Activated T-cell treated with anti-CD3 and anti-CD28 coated beads for 48 hours (primary cell): Measurements from ENCODE around the gene KLHDC4.
A peak's percentile ranks its signal among the peaks of the same experiment; 100 is the strongest.
"Not testable (repeated sequence)": the region's sequence is repeated elsewhere in the genome, so short reads cannot be mapped to it uniquely, and the experiment has no call there.

Experiments
- DNase-seq: peaks from one replicate; pipeline ENCODE4 v3.0.0-alpha.2; 2020; ENCODE audit warnings: low read depth

KLHDC4 gene

DNA sequence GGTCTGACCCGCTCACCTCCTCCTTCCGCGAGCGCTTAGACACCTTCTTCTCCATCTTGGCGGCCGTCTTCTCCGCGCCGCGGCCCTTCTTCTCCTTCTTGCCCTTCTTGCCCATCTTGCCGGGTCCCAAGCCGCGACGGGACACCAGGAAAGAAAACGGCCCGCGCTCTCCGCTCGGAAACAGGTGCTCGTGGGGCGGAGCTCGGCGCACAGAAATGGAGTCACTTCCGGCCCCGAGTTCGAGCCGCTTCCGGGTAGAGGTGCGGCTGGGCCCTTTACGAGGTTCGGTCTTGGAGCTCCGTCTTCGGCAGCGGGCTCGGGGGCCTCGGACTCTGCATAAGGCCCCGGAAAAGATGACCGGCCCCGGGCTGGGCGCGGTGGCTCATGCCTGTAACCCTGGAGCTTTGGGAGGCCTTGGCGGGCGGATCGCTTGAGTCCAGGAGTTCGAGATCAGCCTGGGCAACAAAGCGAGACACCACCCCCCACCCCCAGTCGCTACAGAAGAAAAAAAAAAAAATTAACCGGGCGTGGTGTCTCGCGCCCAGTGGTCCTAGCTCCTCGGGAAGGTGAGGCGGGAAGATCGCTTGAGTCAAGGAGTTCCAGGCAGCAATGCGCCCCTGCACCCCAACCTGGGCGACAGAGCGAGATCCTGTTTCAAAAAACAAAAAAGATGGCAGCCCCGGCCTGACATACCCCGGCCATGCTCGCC, at the start of gene KLHDC4:
KLHDC4 (minus strand) TSS at position 211 of the 709 bp plus-strand sequence; CDS start at position 115, 96 bp downstream.
- DNase-seq: peak; percentile 87

GRCh38 chr16:87815567-87815966, 49.8 kb upstream of the KLHDC4 start:
- DNase-seq: no peak

GRCh38 chr16:87812200-87812656, 46.4 kb upstream of the KLHDC4 start:
- DNase-seq: no peak

DNA sequence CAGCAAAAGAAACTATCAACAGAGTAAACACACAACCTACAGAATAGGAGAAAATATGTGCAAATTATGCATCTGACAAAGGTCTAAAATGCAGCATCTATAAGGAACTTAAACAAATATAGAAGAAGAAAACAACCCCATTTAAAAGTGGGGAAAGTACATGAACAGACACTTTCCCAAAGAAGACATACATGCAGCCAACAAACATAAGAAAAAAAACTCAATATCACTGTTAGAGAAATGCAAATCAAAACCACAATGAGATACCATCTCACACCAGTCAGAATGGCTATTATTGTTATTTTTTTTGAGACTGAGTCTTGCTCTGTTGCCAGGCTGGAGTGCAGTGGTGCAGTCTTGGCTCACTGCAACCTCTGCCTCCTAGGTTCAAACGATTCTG, 45.7 kb upstream of the KLHDC4 start:
- not testable (repeated sequence) for DNase-seq

GRCh38 chr16:87809150-87809902, 43.5 kb upstream of the KLHDC4 start:
- DNase-seq: no peak

GRCh38 chr16:87808108-87808507, 42.3 kb upstream of the KLHDC4 start:
- no peak for DNase-seq

DNA sequence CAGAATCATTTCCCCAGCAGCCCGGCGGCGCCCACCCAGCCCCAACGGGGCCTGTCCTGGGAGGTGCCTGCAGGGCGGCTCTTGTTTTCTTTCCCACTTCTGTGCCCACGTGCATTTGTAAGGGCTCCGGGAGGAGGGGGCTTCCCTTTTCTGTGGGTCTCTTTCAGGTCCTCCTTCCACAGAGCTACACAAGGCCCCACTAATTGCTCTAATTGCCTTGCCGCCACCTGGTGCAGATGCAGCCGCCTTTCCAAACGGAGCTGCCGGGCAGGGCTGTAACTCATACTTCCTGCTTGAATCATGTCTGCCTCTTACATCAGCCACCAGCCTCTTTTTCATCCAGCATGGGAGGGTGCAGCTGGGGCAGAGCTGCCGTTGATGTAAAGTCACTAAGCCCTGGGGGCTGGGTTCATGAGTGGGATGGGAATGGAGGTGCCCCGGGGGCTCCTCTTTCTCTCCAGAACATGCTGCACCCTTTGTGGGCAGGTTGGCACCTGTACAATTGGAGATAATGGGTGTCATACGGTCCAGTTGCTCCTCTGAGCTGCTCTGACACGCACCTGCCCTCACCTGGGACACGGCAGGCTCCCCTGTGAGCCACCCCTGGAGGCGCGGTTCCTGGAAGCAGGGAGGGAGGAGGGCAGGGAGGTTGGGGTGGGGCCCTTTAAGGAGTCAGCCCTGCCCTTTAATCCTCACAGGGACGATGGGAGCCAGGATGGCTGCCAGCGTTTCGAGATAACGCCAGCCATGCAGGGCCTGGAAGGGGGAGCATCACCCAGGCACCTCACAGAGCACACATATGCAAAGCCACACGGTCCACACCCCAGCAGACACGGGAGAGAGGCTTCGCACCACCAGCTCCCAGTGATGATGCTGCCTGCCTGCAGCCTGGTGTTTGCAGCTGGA, 41.1 kb upstream of the KLHDC4 start:
- DNase-seq: peak; percentile 52

DNA sequence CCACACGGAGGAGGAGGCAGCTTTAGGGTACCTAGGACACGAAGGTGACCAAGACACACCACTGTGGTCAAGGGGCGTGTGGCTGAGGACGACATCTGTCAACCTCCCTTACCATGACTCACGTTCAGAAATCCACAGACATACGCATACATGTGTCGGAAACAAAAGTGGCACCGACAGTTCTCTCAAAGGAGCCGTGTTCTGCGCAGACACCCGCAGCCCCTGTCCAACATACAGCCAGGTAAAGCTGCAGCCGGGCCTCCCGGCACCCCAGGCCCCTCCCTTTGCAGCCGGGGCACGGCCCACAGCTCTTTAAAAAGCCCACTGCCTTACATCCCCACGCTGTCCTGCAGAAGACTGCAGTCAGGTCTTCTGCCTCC, 40.5 kb upstream of the KLHDC4 start:
- peak; percentile 34 for DNase-seq

DNA sequence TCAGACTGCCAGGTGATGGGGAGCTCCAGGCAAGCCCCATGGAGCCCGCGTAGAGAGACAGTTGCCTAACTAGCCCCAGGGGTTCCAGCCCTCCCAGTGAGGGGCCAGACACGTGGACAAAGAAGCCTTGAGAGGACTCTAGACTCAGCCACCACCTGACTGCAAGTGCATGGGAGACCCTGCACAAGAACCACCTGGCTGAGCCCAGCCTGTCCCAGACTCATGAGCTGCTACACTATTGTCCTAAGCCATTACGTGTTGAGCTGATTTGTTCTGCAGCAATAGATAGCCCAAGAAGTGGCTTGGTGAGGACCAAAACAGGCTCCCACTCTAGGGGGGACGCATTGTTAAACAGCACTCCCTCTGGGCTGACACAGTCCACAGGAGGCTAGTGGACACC, 37.6 kb upstream of the KLHDC4 start:
- DNase-seq: no peak

- DNase-seq: no peak
These were observed 36.9 kb upstream of the KLHDC4 start for GRCh38 chr16:87802670-87803069.

- no peak for DNase-seq
These were observed 36.0 kb upstream of the KLHDC4 start for GRCh38 chr16:87801679-87802259.

DNA sequence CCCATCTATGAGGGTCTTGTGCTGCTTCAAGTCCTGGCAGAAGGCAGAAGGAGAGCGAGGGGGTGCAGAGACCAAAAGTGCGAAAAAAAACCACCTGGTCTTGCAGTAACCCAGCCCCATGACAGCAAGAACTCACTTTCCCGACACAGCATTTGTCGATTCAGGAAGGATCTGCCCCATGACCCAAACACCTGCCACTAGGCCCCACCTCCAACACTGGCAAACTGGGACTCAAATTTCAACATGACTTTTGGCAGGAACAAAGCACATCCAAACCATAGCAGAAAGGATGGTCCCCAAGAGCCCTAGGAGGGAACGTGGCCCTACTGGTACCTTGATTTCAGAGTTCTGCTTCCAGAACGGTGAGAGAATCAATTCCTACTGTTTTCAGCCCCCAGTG, 34.7 kb upstream of the KLHDC4 start:
- no peak for DNase-seq

DNA sequence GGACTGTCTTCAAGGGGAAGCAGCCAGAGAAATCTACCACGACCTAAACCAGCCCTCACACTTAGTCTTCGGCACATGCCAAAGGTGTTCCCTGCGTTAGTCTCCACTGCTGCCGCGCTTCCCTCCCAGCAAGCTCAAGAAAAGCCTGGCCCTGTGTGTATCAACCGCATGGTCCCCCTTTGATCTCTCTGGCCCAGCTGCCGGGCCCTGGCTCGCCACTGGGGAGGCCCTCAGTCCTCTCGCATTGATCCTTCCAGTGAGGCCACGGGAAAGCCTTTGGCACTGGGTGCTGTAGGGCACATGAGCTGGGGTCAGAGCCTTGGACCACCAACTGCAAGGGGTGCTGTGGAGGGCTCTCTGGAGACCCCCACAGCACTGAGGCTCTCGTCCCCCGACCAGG, 29.6 kb upstream of the KLHDC4 start:
- no peak for DNase-seq

- no peak for DNase-seq
These were observed 28.8 kb upstream of the KLHDC4 start for GRCh38 chr16:87794485-87795078.

DNA sequence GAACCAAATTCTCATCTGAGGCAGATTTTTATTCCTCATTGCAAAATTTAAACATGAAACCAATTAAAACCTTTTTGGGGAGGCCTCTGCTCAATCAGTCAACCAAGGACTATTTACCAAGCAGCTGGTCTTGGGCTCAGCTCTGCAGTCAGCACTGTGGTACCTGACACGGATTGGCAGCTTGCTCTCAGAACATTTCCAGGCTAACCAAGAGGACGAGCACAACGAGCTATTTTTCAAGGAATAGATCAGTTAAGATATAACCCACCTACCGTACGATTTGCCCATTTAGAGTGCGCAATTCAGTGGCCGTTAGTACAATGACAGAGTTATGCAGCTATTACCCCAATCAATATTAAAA, 26.4 kb upstream of the KLHDC4 start:
- DNase-seq: no peak

- no peak for DNase-seq
These were observed 25.8 kb upstream of the KLHDC4 start for GRCh38 chr16:87791295-87792204.

- no peak for DNase-seq
These were observed 24.7 kb upstream of the KLHDC4 start for GRCh38 chr16:87790292-87791100.

DNA sequence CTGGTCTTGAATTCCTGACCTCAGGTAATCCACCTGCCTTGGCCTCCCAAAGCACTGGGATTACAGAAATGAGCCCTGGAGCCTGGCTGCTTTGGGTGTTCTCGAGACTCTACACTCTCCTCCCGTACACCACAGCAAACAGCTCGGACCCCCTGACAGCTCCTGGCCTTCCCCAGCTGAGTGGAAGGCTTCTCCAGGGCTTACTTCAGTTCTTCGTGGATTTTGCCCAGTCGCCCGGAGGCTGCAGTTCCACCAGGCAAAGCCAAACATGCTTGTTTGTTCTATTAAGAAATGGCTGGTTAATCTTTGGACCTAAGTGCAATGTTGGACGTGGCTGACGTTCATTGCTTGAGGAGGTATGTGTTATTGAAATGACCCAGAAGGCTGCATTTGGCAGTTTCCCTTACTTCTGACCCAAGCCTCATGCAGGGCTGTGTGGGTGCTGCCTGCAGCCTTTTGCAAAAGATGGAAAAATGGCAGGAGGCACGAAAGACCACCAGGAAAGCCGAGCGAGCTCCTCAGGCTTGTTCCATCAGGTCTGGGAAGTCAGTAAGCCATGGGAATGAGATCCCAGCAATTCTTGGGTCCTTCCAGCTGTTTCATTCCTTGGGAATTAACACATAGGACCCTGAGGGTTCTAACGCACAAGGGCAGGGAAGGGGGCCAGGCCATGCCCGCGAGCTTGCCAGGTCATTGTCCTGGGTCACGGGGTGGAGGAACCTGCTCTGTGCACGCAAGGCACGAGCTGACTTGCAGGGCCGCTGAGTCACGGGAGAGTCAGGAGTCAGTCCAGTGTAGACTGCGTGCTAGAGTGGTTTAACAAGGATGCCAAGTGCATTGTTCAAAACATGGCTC, 23.9 kb upstream of the KLHDC4 start:
- no peak for DNase-seq
